ENCODE measurements around the gene DNAJB8.

DNAJB8 gene

GRCh38 chr3:128466840-128467541 is at the start of gene DNAJB8:
Gene DNAJB8, minus strand, starts transcription at chr3:128466890. Its CDS starts 3,645 bp downstream, at chr3:128463245.
- no peak for DNase-seq (ENCODE audit: low read depth)

- DNase-seq (ENCODE audit: low read depth): no peak
These were observed 49.3 kb upstream of the DNAJB8 start for GRCh38 chr3:128515967-128516366.

- no peak for DNase-seq (ENCODE audit: low read depth)
These were observed 42.2 kb upstream of the DNAJB8 start for GRCh38 chr3:128508852-128509251.

GRCh38 chr3:128506754-128507153 is 40.1 kb upstream of the DNAJB8 start:
- no peak for DNase-seq (ENCODE audit: low read depth)

- no peak for DNase-seq (ENCODE audit: low read depth)
These were observed 39.1 kb upstream of the DNAJB8 start for GRCh38 chr3:128505771-128506170.

GRCh38 chr3:128504963-128505730 is 38.5 kb upstream of the DNAJB8 start:
- DNase-seq (ENCODE audit: low read depth): no peak

- no peak for DNase-seq (ENCODE audit: low read depth)
These were observed 37.8 kb upstream of the DNAJB8 start for GRCh38 chr3:128504533-128504915.

GRCh38 chr3:128503751-128504532 is 37.3 kb upstream of the DNAJB8 start:
- no peak for DNase-seq (ENCODE audit: low read depth)

- no peak for DNase-seq (ENCODE audit: low read depth)
These were observed 36.5 kb upstream of the DNAJB8 start for GRCh38 chr3:128503164-128503651.

- DNase-seq (ENCODE audit: low read depth): no peak
These were observed 36.0 kb upstream of the DNAJB8 start for GRCh38 chr3:128502712-128503111.

GRCh38 chr3:128501431-128501830 is 34.7 kb upstream of the DNAJB8 start:
- no peak for DNase-seq (ENCODE audit: low read depth)

- DNase-seq (ENCODE audit: low read depth): no peak
These were observed 33.9 kb upstream of the DNAJB8 start for GRCh38 chr3:128500556-128500955.

GRCh38 chr3:128499724-128500275 is 33.1 kb upstream of the DNAJB8 start:
- DNase-seq (ENCODE audit: low read depth): no peak

- no peak for DNase-seq (ENCODE audit: low read depth)
These were observed 32.3 kb upstream of the DNAJB8 start for GRCh38 chr3:128498901-128499530.

- DNase-seq (ENCODE audit: low read depth): no peak
These were observed 31.5 kb upstream of the DNAJB8 start for GRCh38 chr3:128498127-128498626.

- peak; percentile 61 for DNase-seq (ENCODE audit: low read depth)
These were observed 30.8 kb upstream of the DNAJB8 start for GRCh38 chr3:128497305-128498126.

GRCh38 chr3:128496602-128497304 is 30.1 kb upstream of the DNAJB8 start:
- DNase-seq (ENCODE audit: low read depth): no peak

GRCh38 chr3:128496019-128496601 is 29.4 kb upstream of the DNAJB8 start:
- DNase-seq (ENCODE audit: low read depth): no peak

- DNase-seq (ENCODE audit: low read depth): no peak
These were observed 28.8 kb upstream of the DNAJB8 start for GRCh38 chr3:128495435-128495970.

- DNase-seq (ENCODE audit: low read depth): no peak
These were observed 27.6 kb upstream of the DNAJB8 start for GRCh38 chr3:128494367-128494650.
